ENCODE measurements around the gene HACE1.
A peak's percentile ranks its signal among the peaks of the same experiment; 100 is the strongest.
"Not testable (repeated sequence)": the region's sequence is repeated elsewhere in the genome, so short reads cannot be mapped to it uniquely, and the experiment has no call there.

Gene HACE1

DNA sequence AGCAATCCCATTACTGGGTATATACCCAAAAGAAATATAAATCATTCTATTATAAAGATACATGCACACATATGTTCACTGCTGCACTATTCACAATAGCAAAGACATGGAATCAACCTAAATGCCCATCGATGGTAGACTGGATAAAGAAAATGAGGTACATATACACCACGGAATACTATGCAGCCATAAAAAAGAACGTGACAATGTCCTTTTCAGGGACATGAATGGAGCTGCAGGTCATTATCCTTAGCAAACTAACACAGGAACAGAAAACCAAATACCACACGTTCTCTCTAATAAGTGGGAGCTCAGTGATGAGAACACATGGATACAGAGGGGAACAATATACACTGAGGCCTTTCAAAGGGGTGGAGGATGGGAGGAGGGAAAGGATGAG lies 38.9 kb downstream of the HACE1 start:
- DNase-seq = not testable (repeated sequence)

- no peak for DNase-seq
Measured at GRCh38 chr6:104816125-104816524, 43.6 kb downstream of the HACE1 start.

- DNase-seq = no peak
Measured at GRCh38 chr6:104814743-104815142, 45.0 kb downstream of the HACE1 start.

DNA sequence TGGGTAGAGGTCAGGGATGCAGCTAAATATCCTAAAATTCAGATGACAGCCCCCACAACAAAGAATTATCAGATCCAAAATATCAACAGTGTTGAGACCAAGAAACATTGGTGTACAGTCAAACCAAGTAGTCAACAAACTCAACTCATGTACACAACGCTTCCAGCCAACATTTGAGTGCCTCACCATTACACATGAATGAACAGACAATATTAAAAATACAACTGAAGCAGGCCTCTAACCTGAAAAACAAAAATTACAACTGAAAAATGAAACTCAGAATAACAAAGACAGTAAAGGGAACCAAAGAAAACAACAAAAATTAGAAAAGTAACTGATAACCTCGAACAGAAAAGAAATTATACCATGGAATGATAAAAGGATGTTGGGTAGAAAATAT lies 46.2 kb downstream of the HACE1 start:
- no peak for DNase-seq

GRCh38 chr6:104809116-104809515 lies 50.6 kb downstream of the HACE1 start:
- DNase-seq = no peak

DNA sequence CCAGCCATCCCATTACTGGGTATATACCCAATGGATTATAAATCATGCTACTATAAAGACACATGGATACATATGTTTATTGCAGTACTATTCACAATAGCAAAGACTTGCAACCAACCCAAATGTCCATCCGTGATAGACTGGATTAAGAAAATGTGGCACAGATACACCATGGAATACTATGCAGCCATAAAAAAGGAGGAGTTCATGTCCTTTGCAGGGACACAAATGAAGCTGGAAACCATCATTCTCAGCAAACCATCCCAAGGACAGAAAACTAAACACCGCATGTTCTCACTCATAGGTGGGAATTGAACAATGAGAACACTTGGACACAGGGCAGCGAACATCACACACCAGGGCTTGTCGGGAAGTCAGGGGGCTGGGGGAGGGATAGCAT lies 54.4 kb downstream of the HACE1 start:
- not testable (repeated sequence) for DNase-seq

DNA sequence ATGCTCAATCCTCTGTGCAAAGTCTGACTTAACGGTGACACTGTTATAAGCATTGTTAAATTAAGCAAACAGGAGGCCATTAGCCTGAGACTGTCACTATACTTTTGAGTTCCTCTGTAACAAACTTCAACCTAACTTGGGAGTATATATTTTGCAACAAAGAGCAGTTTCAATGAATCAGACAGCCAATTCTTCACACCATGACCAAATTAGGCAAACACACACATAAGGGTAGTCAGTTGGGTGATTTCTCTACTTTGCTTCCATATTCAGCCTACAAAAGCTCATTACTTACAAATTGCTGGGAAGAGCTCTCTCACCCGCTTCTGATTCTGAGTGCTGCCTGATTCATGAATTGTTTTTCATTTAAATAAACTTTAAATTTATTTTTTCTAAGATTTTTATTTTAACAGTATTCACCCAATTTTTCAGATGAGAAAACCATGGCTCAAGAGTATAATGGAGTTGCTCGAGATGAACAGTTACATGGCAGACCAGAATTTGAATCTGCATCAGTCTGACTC lies 60.5 kb downstream of the HACE1 start:
- no peak for DNase-seq

GRCh38 chr6:104796031-104796785 lies 63.5 kb downstream of the HACE1 start:
- no peak for DNase-seq

GRCh38 chr6:104795363-104795762 lies 64.4 kb downstream of the HACE1 start:
- no peak for DNase-seq

DNA sequence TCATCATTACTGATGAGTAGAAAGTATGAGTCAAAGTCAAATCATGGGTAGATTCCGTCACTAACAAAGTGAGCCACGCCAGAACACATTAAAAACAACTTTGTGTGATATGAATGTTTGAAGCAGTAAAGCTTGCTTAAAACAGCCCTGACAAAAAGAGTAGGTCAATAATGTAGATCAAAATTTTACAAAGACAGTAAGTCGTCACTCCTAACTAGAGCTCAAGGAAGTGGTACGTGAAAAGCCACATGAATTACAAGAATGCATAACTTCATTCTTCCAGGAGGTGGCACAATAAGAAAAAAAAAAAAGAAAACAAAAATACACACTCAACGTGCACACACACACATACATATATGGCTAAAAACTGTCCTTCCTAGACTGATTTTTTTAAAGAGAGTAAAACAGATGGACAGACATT lies 69.9 kb downstream of the HACE1 start:
- peak; percentile 72 for DNase-seq

DNA sequence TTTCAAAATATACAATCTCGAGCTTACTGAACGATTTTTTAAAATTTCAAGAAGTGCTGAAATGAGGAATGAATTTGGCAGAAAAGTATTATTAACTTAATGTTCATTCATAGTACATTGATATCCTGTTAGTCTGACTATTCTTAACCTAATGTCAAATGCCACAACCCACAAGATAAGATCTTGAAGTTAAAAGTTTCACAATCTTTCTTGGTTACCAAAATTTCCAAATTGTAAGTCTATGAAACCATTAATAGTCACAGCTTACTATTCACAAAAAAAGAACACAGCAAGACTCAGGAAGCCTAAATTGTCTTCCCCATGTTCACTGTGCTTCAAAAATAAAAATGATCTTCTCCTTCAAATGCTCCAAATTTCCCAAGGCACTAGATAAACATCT lies 71.3 kb downstream of the HACE1 start:
- DNase-seq = peak; percentile 53

DNA sequence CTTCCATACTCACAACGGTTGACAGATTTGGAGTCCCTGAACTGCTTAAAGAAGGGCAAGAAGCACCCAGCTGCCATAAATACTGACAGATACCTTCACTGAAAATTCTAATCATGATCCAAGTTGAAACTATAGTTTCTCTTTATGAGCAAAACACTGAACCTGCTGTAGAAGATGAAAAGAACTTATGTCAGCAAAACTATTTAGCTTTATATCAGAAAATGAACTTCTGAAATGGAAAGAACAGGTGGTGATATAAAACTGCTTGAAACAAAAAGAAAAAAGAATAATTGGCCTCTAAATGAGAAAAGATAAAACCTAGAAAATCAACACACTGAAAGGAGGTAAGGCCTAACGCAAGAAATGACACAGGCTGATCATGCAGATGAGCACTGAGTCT lies 72.4 kb downstream of the HACE1 start:
- DNase-seq = no peak

DNA sequence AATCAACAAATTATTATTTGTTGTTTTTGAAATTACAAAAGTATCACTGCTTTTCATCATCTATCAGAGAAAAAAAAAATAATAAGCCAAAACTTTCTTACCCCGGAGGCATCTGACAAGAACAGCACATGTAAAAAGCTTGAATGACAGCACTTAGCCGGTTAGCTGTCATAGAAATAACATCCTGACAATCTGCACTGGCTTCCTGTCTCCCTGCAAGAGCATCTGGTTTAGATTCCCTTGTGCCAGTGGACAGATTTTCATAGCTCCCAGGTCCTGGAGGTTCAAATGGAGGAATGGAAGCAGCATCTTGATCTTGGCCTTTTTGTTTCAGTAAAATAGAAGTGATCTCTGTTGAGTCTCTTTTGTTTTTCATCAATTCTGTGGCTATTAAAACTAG lies 74.8 kb downstream of the HACE1 start:
- DNase-seq = no peak

- peak; percentile 67 for DNase-seq
Measured at GRCh38 chr6:104771258-104771832, 88.4 kb downstream of the HACE1 start.

DNA sequence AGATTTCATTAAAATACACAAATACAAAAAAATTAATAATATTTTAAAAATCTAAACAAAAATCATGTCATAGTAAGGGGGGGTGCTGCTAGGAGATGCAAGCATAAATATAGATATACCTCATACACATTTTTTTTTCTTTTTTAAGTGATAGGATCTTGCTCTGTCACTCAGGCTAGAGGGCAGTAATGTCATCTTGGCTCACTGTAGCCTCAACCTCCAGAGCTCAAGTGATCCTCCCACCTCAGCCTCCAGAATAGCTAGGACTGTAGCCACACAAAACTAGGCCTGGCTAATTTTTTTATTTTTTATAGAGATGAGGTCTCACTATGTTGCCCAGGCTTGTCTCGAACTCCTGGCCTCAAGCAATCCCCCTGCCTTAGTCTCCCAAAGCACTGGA lies 90.8 kb downstream of the HACE1 start:
- DNase-seq = peak; percentile 19

GRCh38 chr6:104766595-104766994 lies 93.1 kb downstream of the HACE1 start:
- DNase-seq = no peak

- DNase-seq = no peak
Measured at GRCh38 chr6:104754788-104755409, 104.8 kb downstream of the HACE1 start.

DNA sequence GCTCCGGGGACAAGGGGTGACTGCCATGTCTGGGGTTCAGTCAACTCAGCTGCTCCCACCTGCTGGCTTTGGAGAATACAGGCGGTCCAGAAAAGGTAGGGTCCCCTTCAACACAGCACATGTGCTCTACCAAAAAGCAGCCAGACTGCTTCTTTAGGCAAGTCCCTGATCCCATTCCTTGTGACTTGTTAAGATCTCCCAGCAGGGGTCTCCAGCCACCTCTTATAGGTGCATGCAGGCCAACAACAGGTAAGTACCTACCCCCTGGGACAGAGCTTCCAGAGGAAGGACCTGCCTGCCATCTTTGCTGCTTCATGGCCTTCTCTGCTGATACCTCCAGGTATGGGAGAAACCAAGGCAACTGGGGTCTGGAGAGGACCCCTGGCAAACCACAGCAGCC lies 106.5 kb downstream of the HACE1 start:
- DNase-seq = no peak

DNA sequence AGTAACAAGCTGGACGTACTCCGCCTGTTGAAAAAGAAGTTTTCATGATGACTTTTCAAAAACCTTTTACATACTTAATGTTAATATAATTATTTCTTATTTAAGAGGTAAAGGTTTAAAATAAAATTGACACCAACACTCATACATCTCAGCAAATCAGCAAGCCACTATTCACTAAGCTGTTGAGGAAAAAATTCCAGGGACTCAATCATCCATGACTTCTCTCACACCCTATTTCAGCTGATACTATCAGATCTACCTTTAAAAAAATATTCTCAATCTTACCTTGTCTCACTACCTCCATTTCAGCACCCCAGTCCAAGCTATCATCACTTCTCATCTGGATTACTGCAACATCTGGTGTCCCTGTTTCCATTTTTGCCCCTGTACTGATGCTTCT lies 109.3 kb downstream of the HACE1 start:
- DNase-seq = no peak

- not testable (repeated sequence) for DNase-seq
Measured at GRCh38 chr6:104739124-104739523, 120.6 kb downstream of the HACE1 start.

GRCh38 chr6:104737567-104737966 lies 122.2 kb downstream of the HACE1 start:
- DNase-seq = not testable (repeated sequence)

DNA sequence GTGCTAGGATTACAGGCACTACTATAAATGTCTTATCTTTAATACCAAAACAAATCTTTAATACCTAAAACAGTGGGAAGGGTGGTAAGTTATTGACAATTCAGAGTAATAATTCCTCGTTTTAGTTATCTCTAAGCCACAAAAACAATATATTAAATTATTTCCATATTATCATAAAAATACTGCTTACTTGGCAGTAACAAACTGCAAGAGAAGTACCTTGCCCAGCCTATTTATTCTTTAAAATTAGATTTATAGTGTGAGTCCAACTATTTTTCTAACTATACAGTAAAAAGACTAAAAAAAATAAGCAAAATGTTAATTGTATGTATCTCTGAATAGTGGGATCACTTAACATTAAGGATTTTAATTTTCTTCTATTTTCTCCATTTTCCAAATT lies 123.2 kb downstream of the HACE1 start:
- no peak for DNase-seq

- DNase-seq = no peak
Measured at GRCh38 chr6:104730450-104730849, 129.3 kb downstream of the HACE1 start.

GRCh38 chr6:104729433-104729832 lies 130.3 kb downstream of the HACE1 start:
- DNase-seq = no peak
